ENCODE data around the gene PCGF6. TPM values are rescaled to one million over a fixed set of nuclear protein-coding genes. Genes with fewer than 3 reads are reported as not detected.

The PCGF6 gene
- total RNA-seq, 1 donor from 2014 or later: 10.7 TPM

DNA sequence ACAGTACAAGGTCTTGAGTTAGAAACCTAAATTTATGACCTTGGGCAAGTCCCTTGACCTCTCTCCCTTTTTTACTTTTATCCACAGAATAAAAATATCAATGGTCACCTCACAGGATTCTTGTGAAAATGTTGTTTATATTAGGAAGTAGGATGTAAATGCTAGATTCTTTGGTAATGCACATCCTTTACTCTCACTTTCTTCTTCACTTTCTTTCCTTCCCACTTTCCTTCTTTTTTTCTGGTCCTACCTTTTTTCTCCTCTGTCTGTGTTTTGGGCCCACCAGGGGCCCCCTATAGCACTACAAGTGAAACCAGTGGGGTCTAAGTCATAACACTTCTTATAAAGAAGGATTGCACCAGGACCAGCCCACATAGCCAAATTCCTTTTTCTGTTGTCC is 93.1 kb downstream of the PCGF6 start:
- no peak for DNase-seq (ENCODE audit: low read depth)

DNA sequence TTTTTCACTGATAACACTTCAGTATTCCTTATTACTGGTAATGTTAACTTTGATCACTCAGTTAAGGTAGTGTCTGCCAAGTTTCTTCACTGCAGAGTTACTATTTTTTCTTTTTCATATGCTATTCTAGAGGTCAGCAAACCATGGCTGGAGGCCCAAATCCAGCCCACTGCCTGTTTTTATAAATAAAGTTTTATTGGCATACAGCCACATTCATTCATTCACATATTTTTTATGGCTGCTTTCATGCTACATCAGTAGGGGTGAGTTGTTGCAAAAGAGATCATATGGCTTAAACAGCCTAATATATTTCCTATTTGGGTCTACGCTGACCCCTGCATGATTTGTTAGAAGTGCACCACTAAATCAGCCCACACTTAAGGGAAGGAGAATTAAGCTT is 94.3 kb downstream of the PCGF6 start:
- no peak for DNase-seq (ENCODE audit: low read depth)

DNA sequence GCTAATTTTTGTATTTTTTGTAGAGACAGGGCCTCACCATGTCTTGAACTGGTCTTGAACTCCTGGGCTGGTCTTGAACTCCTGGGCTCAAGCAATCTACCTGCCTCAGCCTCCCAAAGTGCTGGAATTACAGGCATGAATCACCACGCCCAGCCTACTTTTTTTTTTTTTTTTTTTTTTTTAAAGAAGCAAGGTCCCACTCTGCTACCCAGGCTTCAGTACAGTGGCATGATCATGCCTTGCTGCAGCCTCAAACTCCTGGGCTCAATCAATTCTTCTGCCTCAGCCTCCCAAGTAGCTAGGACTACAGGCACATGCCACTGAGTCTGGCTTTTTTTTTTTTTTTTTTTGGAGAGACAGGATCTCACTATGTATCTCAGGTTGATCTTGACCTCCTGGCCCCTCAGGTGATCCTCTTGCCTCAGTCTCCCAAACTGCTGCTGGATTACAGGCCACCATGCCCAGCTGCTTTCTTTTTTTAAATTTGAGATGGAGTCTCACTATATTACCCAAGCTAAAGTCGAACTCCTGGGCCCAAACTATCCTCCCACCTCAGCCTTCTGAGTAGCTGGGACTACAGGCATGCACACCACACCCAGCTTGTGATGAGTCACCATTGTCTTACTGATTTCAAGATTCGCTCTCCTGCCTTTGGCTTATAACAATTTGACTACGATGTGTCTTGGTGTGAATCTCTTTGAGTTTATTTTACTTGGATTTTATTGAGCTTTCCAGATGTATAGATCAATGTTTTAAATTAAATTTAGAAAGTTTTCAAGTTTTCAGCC is 96.2 kb downstream of the PCGF6 start:
- no peak for DNase-seq (ENCODE audit: low read depth)

DNA sequence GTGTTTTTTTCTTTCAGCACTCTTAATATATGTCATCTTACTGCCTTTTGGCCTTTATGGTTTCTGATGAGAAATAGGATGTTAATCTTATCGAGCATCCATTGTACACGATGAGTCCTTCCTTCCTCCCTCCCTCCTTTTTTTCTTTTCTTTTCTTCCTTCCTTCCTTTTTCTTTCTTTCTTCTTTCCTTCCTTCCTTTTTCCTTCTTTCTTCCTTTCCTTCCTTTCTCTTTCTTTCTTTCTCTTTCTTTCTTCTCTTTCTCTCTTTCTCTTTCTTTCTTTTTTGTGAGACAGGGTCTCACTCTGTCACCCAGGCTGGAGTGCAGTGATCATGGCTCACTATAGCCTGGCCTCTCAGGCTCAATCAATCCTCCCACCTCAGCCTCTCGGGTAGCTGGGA is 96.8 kb downstream of the PCGF6 start:
- no peak for DNase-seq (ENCODE audit: low read depth)

Other genes starting within 250 kb of the PCGF6 start
- 120 and 137 TPM in 2 replicates for gene NT5C2, start 157.9 kb downstream of the PCGF6 start, total RNA-seq
- gene RPEL1, start 105.3 kb downstream of the PCGF6 start, total RNA-seq: 0.17 and 0.25 TPM in 2 replicates
- gene INA, start 74.0 kb downstream of the PCGF6 start, total RNA-seq: 1.8 and 5.2 TPM in 2 replicates
- 2.6 and 4.9 TPM in 2 replicates for gene TAF5, start 16.8 kb upstream of the PCGF6 start, total RNA-seq
- 165 and 623 TPM in 2 replicates for gene ATP5MK, start 45.3 kb upstream of the PCGF6 start, total RNA-seq
- 38.6 and 48.5 TPM in 2 replicates for gene PDCD11, start 45.5 kb upstream of the PCGF6 start, total RNA-seq
- gene CALHM2, start 101.2 kb upstream of the PCGF6 start, total RNA-seq: 0.80 and 0.87 TPM in 2 replicates
- gene CALHM1, start 107.8 kb upstream of the PCGF6 start, total RNA-seq: not detected in 2 replicates
- 0.05 TPM in 1 of 2 replicates, not detected in the other for gene CALHM3, start 128.1 kb upstream of the PCGF6 start, total RNA-seq
- gene NEURL1, start 142.6 kb upstream of the PCGF6 start, total RNA-seq: 0.05 and 1.4 TPM in 2 replicates